GM12891 (cell line): ENCODE measurements around the gene LMO7.

Experiments
- POLR2A ChIP-seq: IDR thresholded peaks from 2 replicates; pipeline ENCODE4 v1.6.1; 2011; ENCODE audit warnings: low read depth, low read length, control low read depth
- POLR2AphosphoS5 ChIP-seq: IDR thresholded peaks from 2 replicates; pipeline ENCODE4 v1.6.1; 2011; ENCODE audit warnings: low read depth, low read length, control low read depth
- POU2F2 ChIP-seq: IDR thresholded peaks from 2 replicates; pipeline ENCODE4 v1.6.1; 2011; ENCODE audit warnings: low read depth, mild to moderate bottlenecking, control low read depth, low read length, moderate library complexity
- SPI1 ChIP-seq: IDR thresholded peaks from 2 replicates; pipeline ENCODE4 v1.6.1; 2011; ENCODE audit warnings: low read depth, low read length, control low read depth
- TAF1 ChIP-seq: IDR thresholded peaks from 2 replicates; pipeline ENCODE4 v1.6.1; 2011; ENCODE audit warnings: low read depth, low read length, control low read depth

DNA sequence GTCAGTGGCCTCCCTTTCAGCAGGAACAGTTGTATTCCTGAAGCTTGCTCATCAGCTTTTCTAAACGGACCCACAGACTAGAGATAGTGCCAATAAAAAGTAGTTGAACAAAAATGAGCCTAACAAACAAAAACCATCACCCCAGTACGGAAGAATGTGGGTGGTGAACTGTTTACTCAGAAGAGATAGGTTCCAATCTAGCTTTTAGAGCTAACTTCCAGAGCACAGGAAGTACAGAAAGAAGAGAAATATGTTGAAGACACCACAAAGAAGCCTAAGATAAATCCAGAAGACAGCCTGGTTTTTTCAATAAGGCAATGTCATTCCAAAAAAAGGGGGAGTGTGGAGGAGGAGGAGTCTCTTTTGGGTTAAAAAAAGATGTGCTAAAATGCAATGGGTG is 2.8 kb upstream of the LMO7 start:
- TF ChIP-seq POU2F2 (no peak), POLR2A (no peak), POLR2AphosphoS5 (no peak), SPI1 (no peak), TAF1 (no peak)
